Neural cell (in vitro differentiated cells): ENCODE measurements around the gene WTIP. TPM values are rescaled to one million over a fixed set of nuclear protein-coding genes. Genes with fewer than 3 reads are reported as not detected.
"Not testable (repeated sequence)": the region's sequence is repeated elsewhere in the genome, so short reads cannot be mapped to it uniquely, and the experiment has no call there.

Experiments
- H2AFZ ChIP-seq: fragments of 200-600, 300-800 bp; sonication (generic), shearing (Covaris generic); 2 replicates; pipeline ENCODE4 v1.6.0; 2014; ENCODE audit warnings: low read depth, mild to moderate bottlenecking, antibody characterized with exemption, low read length, moderate library complexity
- H3F3A ChIP-seq: fragments of 200-600 bp; shearing (Covaris generic); 2 replicates; pipeline ENCODE4 v1.6.1; 2016; ENCODE audit warnings: mild to moderate bottlenecking, moderate library complexity, mixed read lengths, antibody characterized with exemption, low read length; ENCODE audit not compliant: insufficient read depth, poor library complexity, severe bottlenecking
- H3K27ac ChIP-seq: fragments of 200-600, 300-800 bp; sonication (generic), shearing (Covaris generic); 2 replicates; pipeline ENCODE4 v1.5.1; 2014; ENCODE audit warnings: mild to moderate bottlenecking, low read length, moderate library complexity
- H3K27me3 ChIP-seq: fragments of 300-800, 200-600 bp; sonication (generic), shearing (Covaris generic); 2 replicates; pipeline ENCODE4 v1.6.0; 2014; ENCODE audit warnings: mild to moderate bottlenecking, low read depth, low read length, moderate library complexity; ENCODE audit not compliant: insufficient read depth
- H3K36me3 ChIP-seq: fragments of 300-800, 200-600 bp; sonication (generic), shearing (Covaris generic); 2 replicates; pipeline ENCODE4 v1.5.1; 2014; ENCODE audit warnings: mild to moderate bottlenecking, antibody characterized with exemption, low read length, moderate library complexity; ENCODE audit not compliant: insufficient read depth
- H3K4me2 ChIP-seq: fragments of 300-800, 200-600 bp; sonication (generic), shearing (Covaris generic); 2 replicates; pipeline ENCODE4 v1.6.0; 2014; ENCODE audit warnings: mild to moderate bottlenecking, low read length
- H3K4me3 ChIP-seq: fragments of 300-800, 200-600 bp; sonication (generic), shearing (Covaris generic); 2 replicates; pipeline ENCODE4 v1.5.1; 2014; ENCODE audit warnings: mild to moderate bottlenecking, low read length, moderate library complexity
- H3K79me2 ChIP-seq: fragments of 200-600 bp; shearing (Covaris generic); replicated peaks from 2 replicates; pipeline ENCODE4 v1.6.0; 2014; ENCODE audit warnings: mild to moderate bottlenecking, low read length, moderate library complexity; ENCODE audit not compliant: insufficient read depth
- H3K9ac ChIP-seq: fragments of 300-800, 200-600 bp; sonication (generic), shearing (Covaris generic); 2 replicates; pipeline ENCODE4 v1.6.1; 2016; ENCODE audit warnings: mild to moderate bottlenecking, low read length, mixed read lengths
- H3K9me2 ChIP-seq: fragments of 200-600 bp; shearing (Covaris generic); 2 replicates; pipeline ENCODE4 v1.6.1; 2016; ENCODE audit warnings: mild to moderate bottlenecking, low read length, mixed read lengths; ENCODE audit not compliant: insufficient read depth
- H3K9me3 ChIP-seq: fragments of 200-600, 300-800 bp; sonication (generic), shearing (Covaris generic); 2 replicates; pipeline ENCODE4 v1.6.1; 2016; ENCODE audit warnings: mild to moderate bottlenecking, mixed run types, low read length, moderate library complexity, mixed read lengths
- H4K20me1 ChIP-seq: fragments of 200-600 bp; shearing (Covaris generic); 2 replicates; pipeline ENCODE4 v1.6.1; 2016; ENCODE audit warnings: mild to moderate bottlenecking, mixed run types; ENCODE audit not compliant: insufficient read depth
- CTCF ChIP-seq: fragments of 450-650 bp; IDR thresholded peaks from 2 replicates; pipeline ENCODE4 v1.5.1; 2014; ENCODE audit warnings: antibody characterized with exemption, mild to moderate bottlenecking, moderate library complexity; ENCODE audit not compliant: poor library complexity, severe bottlenecking
- EP300 ChIP-seq: fragments of 450-650 bp; conservative IDR thresholded peaks from 2 replicates; pipeline ENCODE4 v1.6.1; 2014; ENCODE audit warnings: antibody characterized with exemption, mild to moderate bottlenecking, moderate library complexity; ENCODE audit not compliant: poor library complexity, severe bottlenecking
- EZH2 ChIP-seq: fragments of 200-600, 300-800 bp; shearing (Covaris generic), sonication (generic); IDR thresholded peaks from 2 replicates; pipeline ENCODE4 v1.6.1; 2014; ENCODE audit warnings: antibody characterized with exemption, low read length, borderline replicate concordance, mild to moderate bottlenecking; ENCODE audit not compliant: insufficient read depth, poor library complexity, severe bottlenecking
- MXI1 ChIP-seq: fragments of 450-650 bp; conservative IDR thresholded peaks from 2 replicates; pipeline ENCODE4 v1.6.1; 2014; ENCODE audit warnings: antibody characterized with exemption, mild to moderate bottlenecking; ENCODE audit not compliant: poor library complexity, severe bottlenecking
- POLR2AphosphoS5 ChIP-seq: IDR thresholded peaks from 2 replicates; pipeline ENCODE4 v1.6.1; 2012
- RAD21 ChIP-seq: fragments of 450-650 bp; conservative IDR thresholded peaks from 2 replicates; pipeline ENCODE4 v1.6.1; 2014; ENCODE audit warnings: antibody characterized with exemption, mild to moderate bottlenecking, moderate library complexity
- REST ChIP-seq: IDR thresholded peaks from 2 replicates; pipeline ENCODE4 v1.6.1; 2012; ENCODE audit warnings: borderline replicate concordance
- SMC3 ChIP-seq: fragments of 450-650 bp; conservative IDR thresholded peaks from 2 replicates; pipeline ENCODE4 v1.6.1; 2014; ENCODE audit warnings: antibody characterized with exemption, mild to moderate bottlenecking, moderate library complexity; ENCODE audit not compliant: poor library complexity
- TAF1 ChIP-seq: IDR thresholded peaks from 2 replicates; pipeline ENCODE4 v1.6.1; 2012; ENCODE audit warnings: low read depth
- polyA plus RNA-seq: library from polyadenylated mRNA; depleted of rRNA; stranded (reverse); fragments of >200 nt; gene quantifications from 2 replicates; pipeline ENCODE4 v1.2.3, GENCODE V29; 2014

Gene WTIP
- polyA plus RNA-seq, 1 donor from 2014 or later: 9.8 TPM

GRCh38 chr19:34461375-34462100, 20.0 kb upstream of the WTIP start:
- no peaks in the 10 kb centered on the region for H3K36me3 ChIP-seq
- H3K79me2 ChIP-seq: no peaks in the 10 kb centered on the region

GRCh38 chr19:34464785-34465184, 16.8 kb upstream of the WTIP start:
- not testable (repeated sequence) for H3K9me3 ChIP-seq, H3K9me2 ChIP-seq, H3K4me2 ChIP-seq, H3K27ac ChIP-seq, H3F3A ChIP-seq, H2AFZ ChIP-seq, H3K9ac ChIP-seq, H3K79me2 ChIP-seq, H3K4me3 ChIP-seq, H4K20me1 ChIP-seq, H3K27me3 ChIP-seq
- peaks cover 10% of the 10 kb centered on the region for H3K36me3 ChIP-seq

More at GRCh38 chr19:34461375-34462100, 20.0 kb upstream of the WTIP start:
- Histone ChIP-seq H3K9me3 (no peaks in the 10 kb centered on the region), H3K4me3 (no peak overlapping the region), H3K4me2 (no peak overlapping the region), H3K9ac (no peak overlapping the region), H3K9me2 (no peaks in the 10 kb centered on the region), H3K27ac (no peak overlapping the region), H3K27me3 (no peaks in the 10 kb centered on the region), H4K20me1 (no peaks in the 10 kb centered on the region), H2AFZ (no peak overlapping the region), H3F3A (no peaks in the 10 kb centered on the region)
- TF ChIP-seq CTCF (no peak), MXI1 (no peak), REST (no peak), SMC3 (no peak), EZH2 (no peak), EP300 (no peak), RAD21 (no peak), TAF1 (no peak), POLR2AphosphoS5 (no peak)

GRCh38 chr19:34468409-34468808, 13.1 kb upstream of the WTIP start:
- H3K4me3 ChIP-seq: no peak overlapping the region
- H3K79me2 ChIP-seq: no peaks in the 10 kb centered on the region
- H4K20me1 ChIP-seq: no peaks in the 10 kb centered on the region
- H3K36me3 ChIP-seq: peaks cover 10% of the 10 kb centered on the region
- H3F3A ChIP-seq: no peaks in the 10 kb centered on the region
- no peaks in the 10 kb centered on the region for H3K9me3 ChIP-seq
- TF ChIP-seq EZH2: no peak
- TF ChIP-seq EP300: no peak
- TF ChIP-seq SMC3: no peak
- TF ChIP-seq TAF1: no peak
- no peak for TF ChIP-seq REST
- no peak for TF ChIP-seq CTCF
- TF ChIP-seq POLR2AphosphoS5: no peak
- no peak for TF ChIP-seq MXI1
- no peak for TF ChIP-seq RAD21
- H3K27ac ChIP-seq: no peak overlapping the region
- no peak overlapping the region for H3K4me2 ChIP-seq
- H2AFZ ChIP-seq: no peak overlapping the region
- no peak overlapping the region for H3K9ac ChIP-seq
- no peaks in the 10 kb centered on the region for H3K27me3 ChIP-seq
- no peaks in the 10 kb centered on the region for H3K9me2 ChIP-seq
